Mononuclear cell (primary cell): ENCODE data around the gene MYO1H. TPM values are rescaled to one million over a fixed set of nuclear protein-coding genes. Genes with fewer than 3 reads are reported as not detected.
"Not testable (repeated sequence)": the region's sequence is repeated elsewhere in the genome, so short reads cannot be mapped to it uniquely, and the experiment has no call there.

Source experiments
- H3K27me3 ChIP-seq: 2 replicates; pipeline ENCODE4 v1.6.0; 2011; ENCODE audit warnings: low read length, control low read depth; ENCODE audit not compliant: insufficient read depth
- H3K4me1 ChIP-seq: 2 replicates; pipeline ENCODE4 v1.5.1; 2011; ENCODE audit warnings: mild to moderate bottlenecking, low read length, control low read depth; ENCODE audit not compliant: insufficient read depth
- H3K4me3 ChIP-seq: 2 replicates; pipeline ENCODE4 v1.5.1; 2011; ENCODE audit warnings: mild to moderate bottlenecking, low read length, moderate library complexity
- H3K9me3 ChIP-seq: 2 replicates; pipeline ENCODE4 v1.5.1; 2011; ENCODE audit warnings: low read depth, mild to moderate bottlenecking, control low read depth, low read length
- total RNA-seq: library from RNA; depleted of rRNA; stranded (reverse); fragments of >200 nt; gene quantifications from one replicate; pipeline ENCODE4 v1.2.3, GENCODE V29; 2012

The MYO1H gene, protein sequence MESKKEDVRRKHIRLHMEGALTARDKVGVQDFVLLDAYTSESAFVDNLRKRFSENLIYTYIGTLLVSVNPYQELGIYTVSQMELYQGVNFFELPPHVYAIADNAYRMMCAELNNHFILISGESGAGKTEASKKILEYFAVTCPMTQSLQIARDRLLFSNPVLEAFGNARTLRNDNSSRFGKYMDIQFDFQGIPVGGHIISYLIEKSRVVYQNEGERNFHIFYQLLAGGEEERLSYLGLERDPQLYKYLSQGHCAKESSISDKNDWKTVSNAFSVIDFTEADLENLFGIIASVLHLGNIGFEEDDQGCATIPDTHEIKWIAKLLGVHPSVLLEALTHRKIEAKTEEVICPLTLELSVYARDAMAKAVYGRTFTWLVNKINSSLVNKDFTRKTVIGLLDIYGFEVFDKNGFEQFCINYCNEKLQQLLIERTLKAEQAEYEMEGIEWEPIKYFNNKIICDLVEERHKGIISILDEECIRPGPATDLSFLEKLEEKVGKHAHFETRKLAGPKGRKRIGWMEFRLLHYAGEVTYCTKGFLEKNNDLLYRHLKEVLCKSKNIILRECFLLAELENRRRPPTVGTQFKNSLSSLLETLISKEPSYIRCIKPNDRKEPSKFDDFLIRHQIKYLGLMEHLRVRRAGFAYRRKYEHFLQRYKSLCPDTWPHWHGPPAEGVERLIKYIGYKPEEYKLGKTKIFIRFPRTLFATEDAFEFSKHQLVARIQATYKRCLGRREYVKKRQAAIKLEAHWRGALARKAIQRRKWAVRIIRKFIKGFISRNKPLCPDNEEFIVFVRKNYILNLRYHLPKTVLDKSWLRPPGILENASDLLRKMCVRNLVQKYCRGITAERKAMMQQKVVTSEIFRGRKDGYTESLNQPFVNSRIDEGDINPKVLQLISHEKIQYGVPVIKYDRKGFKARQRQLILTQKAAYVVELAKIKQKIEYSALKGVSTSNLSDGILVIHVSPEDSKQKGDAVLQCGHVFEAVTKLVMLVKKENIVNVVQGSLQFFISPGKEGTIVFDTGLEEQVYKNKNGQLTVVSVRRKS
- under 0.01 TPM for total RNA-seq

DNA sequence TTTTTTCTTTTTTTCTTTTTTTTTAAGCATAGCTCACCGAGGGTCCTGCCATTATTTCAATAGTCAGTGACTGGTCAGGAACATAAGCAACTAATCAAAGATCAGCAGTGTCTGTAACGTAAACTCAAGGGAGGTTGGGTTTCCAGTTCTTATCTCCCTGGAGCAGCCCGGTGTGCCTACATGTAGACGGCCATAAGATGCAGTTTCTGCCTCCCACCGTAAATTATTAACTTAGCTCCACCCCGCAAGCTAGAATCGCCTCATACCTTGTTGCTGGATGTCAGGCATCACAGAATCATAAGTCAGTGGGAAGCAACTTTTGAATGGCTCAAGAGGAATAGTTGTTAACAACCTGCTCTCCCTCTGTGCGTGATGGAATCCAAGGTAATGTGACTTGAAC lies at the start of gene MYO1H:
TSS of gene MYO1H (plus strand) at position 312 of the 400 bp plus-strand sequence. CDS start at position 373, 61 bp downstream.
- H3K4me3 ChIP-seq, result no peak within 1 kb of the TSS

DNA sequence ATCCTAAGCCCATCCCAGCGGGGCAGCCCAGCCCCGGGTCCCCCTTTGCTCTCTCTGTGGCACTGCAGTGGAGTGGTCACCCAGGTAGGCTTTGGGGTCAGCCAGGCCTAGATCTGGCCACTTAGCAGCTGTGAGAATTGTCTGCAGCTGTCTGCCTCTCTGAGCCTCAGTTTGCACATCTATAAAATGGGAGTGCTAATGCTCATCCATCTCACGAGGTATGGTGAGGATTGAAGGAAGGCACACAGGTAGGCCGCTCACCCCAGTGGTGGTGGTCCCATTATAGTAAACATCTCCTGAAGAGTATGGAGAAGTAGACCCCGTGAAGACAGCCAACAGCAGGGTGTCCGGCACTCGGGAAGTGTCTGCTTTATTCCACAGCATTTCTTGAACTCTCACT lies 47.9 kb upstream of the MYO1H start:
- no peak overlapping the region for H3K4me3 ChIP-seq
- H3K27me3 ChIP-seq, result peaks cover 2% of the 10 kb centered on the region
- H3K9me3 ChIP-seq, result no peaks in the 10 kb centered on the region
- H3K4me1 ChIP-seq, result no peaks in the 10 kb centered on the region

More for the DNA sequence above, at the start of gene MYO1H:
- no peaks in the 10 kb centered on the region for H3K9me3 ChIP-seq
- no peaks in the 10 kb centered on the region for H3K4me1 ChIP-seq
- no peaks in the 10 kb centered on the region for H3K27me3 ChIP-seq

DNA sequence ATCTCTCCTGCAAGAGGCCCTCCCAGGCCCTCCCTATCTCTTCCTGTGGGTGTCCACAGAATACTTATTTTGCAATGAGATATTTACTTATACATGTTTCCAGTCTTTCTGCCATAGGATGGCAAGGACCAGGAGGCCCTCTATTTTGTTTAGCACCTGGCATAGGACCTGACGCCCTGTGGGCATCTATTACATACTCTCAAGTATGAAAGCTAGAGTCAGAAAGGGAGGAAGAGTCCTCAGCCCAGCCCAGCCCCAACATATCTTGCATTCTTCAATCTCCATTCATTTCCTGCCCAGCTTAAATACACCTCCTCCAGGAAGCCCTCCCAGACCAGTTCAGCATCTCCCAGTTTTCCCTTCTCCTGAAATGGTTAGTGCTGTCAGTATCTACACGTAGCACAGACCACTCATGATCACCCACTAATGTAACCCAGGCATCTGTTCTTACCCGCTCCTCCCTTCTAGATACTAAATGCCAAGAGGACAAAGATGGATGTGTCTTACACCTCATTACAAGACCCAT lies 46.0 kb upstream of the MYO1H start:
- Histone ChIP-seq H3K4me1 (no peaks in the 10 kb centered on the region), H3K27me3 (peaks cover 12% of the 10 kb centered on the region), H3K9me3 (no peaks in the 10 kb centered on the region), H3K4me3 (no peak overlapping the region)

DNA sequence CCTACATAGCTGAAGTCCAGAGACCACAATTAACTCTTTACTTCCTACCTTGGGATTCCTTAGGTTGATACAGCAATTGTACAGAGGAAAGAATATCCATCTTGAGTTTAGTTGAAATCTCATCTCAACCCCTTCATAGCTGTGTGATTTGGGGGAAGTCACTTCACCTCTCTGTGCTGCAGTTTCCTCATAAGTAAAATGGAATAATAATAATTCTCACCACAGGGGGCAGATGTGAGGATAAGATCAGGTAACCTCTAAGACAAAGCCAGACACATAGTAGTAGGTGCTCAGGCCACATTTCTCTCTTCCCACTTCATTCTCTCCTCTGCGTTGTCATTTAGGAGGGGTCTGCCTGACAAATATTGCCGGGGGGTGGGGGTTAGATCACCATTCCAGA lies 45.3 kb upstream of the MYO1H start:
- Histone ChIP-seq H3K4me3 (no peak overlapping the region), H3K9me3 (no peaks in the 10 kb centered on the region), H3K27me3 (peaks cover 18% of the 10 kb centered on the region), H3K4me1 (no peaks in the 10 kb centered on the region)

DNA sequence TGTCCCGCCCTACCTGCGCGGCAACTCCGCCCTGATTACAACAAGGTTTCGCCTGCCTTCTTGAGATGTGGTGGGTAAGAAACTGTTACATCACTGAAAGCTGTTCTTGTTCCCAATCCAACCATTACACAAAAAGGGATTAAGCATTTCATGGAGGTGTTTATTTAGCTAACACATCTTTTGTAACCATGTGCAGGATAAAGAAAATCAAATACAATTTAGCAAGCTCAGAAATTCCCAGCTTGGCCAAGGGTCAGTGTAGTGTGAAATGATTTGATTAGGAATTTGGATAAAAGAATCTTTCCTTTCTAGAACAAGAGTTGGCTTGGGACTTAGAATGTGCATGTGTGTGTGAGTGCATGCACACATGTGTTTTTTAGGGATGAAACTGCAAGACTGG lies 44.9 kb upstream of the MYO1H start:
- Histone ChIP-seq H3K9me3 (no peaks in the 10 kb centered on the region), H3K4me1 (no peaks in the 10 kb centered on the region), H3K27me3 (peaks cover 22% of the 10 kb centered on the region), H3K4me3 (no peak overlapping the region)

DNA sequence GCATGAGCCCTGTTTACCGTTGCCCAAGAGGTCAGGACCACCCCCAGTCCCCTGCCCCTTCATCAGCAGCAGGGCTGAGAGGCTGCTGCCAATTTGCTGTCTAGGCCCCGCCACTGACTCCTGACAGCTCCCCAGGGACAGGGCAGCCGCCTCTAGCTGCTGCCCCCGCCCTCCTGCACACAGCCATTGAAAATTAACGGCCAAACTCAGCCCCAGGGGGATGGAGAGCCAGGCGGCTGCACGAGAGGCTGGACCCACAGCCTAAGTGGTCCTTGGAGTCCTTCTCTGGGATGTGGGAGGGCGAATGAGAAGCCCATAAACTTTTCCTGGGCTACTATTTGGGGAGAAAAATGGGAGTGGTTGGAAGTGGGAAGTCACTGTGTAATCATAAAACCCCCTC lies 43.2 kb upstream of the MYO1H start:
- Histone ChIP-seq H3K27me3 (peaks cover 33% of the 10 kb centered on the region), H3K4me3 (no peak overlapping the region), H3K4me1 (no peaks in the 10 kb centered on the region), H3K9me3 (no peaks in the 10 kb centered on the region)

DNA sequence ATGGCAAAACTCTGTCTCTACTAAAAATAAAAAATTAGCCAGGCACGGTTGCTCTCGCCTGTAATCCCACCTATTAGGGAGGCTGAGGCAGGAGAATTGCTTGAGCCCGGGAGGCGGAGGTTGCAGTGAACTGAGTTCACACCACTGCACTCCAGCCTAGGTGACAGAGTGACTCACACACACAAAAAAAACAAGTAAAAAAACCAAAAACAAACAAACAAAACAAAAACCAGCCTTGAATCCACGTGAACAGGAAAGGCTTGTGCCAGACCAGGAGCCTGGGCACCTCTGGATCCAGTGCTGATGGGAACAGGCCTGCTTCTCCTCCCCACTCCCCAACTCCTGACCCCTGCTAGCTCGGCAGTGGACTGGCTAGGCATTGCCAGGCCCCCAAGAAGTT lies 42.2 kb upstream of the MYO1H start:
- Histone ChIP-seq H3K9me3 (no peaks in the 10 kb centered on the region), H3K4me1 (peaks cover 3% of the 10 kb centered on the region), H3K4me3 (no peak overlapping the region), H3K27me3 (peaks cover 38% of the 10 kb centered on the region)

DNA sequence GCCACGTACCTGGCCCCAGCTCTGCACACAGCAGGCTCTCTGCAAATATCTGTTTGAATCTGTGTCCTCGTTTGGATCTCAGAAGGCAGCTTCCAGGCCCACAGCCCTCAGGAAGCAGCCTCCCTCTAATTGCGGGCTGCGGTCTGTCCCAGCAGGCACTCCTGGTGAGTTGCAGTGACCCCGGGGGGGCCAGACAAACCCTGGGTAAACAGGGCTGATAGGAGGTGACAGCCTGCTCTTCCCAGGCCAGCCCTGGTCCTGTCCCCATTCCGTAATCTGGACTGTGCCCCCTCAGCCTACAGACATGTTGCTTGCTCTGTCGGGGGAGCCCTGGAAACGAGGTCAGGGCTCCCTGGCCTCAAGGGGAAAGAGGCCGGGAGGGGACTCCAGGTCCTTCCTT lies 40.6 kb upstream of the MYO1H start:
- peaks cover 52% of the 10 kb centered on the region for H3K27me3 ChIP-seq
- no peak overlapping the region for H3K4me3 ChIP-seq
- no peaks in the 10 kb centered on the region for H3K9me3 ChIP-seq

DNA sequence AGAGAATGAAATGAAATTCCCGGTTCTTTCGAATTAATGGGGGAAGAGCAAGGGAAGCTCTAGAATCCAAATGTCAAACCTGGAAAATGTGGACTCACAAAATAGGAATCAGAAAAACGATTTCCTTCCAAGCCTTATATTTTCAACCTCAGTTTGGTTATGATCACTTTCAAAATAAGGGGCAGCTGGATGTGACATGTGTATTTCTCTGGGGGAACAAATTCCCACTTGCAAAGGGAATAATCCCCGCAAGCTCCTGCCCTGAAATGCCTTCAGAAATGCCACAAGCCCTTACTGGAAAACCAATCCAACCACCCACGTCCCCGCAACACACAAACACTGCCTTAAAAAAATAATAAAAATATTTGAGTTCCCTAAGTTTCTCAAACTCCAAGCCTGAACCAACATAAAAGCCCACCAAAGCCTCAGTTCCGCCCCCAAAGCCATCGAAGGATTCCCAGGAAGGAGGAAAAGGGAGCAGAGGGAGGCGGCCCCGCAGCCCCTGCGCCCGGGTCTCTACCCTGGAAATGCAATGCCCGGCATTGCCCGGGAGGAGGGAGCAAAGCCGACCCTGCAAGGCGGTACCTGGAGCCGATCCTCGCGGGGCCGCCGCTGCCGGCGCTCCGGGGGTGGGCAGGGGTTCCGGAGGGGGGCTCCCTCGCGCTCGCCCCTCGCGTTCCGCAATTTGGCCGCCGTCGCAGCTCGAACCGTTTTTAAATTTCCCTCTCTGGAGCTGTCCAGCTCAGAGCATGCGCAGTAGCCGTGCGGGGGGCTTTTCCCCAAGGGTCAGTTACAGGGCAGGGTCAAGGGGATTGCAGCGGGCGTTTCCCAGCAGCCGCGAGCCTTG lies 38.9 kb upstream of the MYO1H start, which contains the start of gene FOXN4:
TSS of gene FOXN4 (minus strand) at position 751 of the 847 bp plus-strand sequence. CDS start 963 bp downstream, outside the sequence.
- Histone ChIP-seq H3K4me1 (peaks cover 3% of the 10 kb centered on the region), H3K9me3 (no peaks in the 10 kb centered on the region), H3K27me3 (peaks cover 55% of the 10 kb centered on the region), H3K4me3 (no peak within 1 kb of the TSS)

More for the DNA sequence above, 40.6 kb upstream of the MYO1H start:
- peaks cover 3% of the 10 kb centered on the region for H3K4me1 ChIP-seq

DNA sequence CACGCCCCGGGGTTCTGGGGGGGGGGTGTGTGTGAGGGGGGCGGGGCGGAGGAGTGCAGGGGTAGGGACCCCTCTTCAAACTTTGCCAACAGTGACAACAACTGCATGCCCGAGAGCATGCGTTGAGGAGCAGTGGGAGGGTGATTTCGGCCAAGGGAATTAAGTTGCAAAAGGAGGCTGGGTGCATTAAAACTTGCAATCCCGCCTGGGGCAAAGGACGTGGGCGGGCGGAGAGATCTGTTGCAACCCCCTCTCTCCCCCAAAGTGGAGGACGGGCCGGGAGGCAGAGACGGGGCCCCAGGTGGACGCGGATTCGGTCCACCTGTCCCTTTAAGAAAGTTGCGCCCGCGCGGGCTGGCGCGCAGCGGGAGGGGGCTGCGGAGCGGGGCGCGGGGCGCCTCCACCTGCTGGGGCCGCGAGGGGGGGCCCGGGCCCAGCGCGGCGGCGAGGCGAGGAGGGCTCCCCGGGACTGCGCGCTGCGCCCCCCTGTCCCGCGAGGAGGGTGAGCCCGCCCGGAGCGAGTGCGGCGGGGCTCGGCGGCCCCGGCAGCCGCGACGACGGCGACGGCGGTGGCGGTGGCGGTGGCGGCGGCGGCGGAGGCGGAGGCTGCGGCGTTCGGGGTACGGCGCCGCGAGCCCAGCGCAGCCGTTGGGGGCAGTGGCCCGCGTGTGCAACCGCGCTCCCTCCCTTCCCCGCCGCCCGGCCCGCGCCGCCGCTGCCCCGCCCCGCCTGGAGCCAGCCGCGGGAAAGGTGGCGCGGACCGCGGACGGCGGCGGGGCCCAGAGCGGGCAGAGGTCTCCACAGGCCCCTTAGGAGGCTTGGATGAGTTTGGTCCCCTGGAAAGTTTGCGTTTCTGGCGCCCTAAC lies 38.1 kb upstream of the MYO1H start:
- Histone ChIP-seq H3K9me3 (no peaks in the 10 kb centered on the region), H3K4me3 (no peak overlapping the region), H3K4me1 (peaks cover 3% of the 10 kb centered on the region), H3K27me3 (peaks cover 55% of the 10 kb centered on the region)

DNA sequence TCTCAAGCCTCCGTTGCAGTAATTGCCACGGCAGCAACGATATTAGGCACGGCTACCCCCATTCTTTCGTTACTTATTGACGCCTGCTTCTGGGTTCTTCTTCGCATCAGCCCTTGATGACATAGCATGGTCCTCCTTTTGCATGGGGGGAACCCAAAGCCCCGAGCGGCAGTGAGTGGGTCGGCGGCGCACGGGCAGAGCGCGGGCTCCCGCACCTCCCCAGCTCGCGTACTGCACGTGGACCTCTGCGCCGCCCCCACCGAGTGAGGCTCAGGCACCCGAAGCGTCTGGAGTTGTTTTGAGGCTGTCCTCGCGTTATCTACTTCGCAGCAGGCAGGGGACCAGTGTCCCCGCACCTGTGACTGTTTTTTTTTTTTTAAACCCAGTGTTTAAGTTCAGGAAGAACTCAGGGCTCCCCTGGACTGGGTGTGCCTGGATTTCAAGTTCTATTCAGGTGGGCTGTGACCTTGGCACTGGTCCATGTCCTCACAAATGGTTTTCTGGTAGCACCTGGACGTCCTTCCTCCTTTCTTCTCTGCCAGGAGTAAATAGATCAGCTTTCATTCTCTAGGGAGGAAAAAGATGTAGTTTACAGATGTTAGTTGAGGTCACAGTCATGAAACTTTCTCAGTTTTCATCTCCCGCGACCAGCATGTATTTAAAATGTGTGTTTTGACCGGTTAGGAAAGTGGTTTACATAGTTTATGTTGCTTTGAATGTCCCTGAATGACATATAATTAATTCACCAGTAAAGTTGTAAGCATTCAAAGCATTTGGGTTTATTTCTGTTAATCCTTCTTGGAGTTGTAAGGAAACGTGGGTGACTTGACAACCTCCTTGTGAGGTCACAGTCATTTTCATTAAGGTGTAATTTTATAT lies 37.2 kb upstream of the MYO1H start:
- Histone ChIP-seq H3K9me3 (no peaks in the 10 kb centered on the region), H3K4me3 (no peak overlapping the region), H3K27me3 (peaks cover 55% of the 10 kb centered on the region), H3K4me1 (peaks cover 3% of the 10 kb centered on the region)

DNA sequence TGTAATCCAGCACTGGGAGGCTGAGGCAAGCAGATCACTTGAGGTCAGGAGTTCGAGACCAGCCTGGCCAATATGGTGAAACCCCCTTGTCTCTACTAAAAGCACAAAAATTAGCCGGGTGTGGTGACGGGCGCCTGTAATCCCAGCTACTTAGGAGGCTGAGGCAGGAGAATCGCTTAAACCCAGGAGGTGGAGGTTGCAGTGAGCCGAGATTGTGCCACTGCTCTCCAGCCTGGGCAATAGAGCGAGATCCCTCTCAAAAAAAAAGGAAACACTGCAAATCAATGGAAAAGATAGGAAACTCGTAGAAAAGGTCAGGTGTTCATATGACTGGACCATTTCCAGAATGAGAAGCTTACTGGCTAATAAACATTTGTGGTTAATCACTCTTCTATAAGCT lies 26.4 kb upstream of the MYO1H start:
- not testable (repeated sequence) for H3K4me1 ChIP-seq, H3K4me3 ChIP-seq, H3K9me3 ChIP-seq
- peaks cover 11% of the 10 kb centered on the region for H3K27me3 ChIP-seq

DNA sequence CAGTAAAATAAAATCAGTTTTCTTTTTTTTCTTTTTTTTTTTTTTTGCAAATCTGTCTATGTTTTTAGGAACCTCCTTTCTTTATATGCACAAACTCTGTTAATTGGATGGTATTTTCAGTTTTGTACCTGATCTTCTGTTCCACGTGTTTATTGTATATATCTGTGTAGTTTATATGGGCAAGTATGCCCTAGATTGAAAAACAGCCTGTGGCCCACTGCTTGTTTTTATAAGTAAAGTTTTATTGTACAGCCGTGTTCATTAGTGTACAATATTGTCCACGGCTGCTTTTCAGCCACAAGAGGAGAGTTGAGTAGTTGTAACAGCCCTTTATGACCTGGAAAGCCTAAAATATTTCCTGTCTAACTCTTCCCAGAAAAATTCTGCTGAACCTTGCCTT lies 18.7 kb upstream of the MYO1H start:
- Histone ChIP-seq H3K27me3 (no peaks in the 10 kb centered on the region), H3K4me1 (no peaks in the 10 kb centered on the region), H3K9me3 (no peaks in the 10 kb centered on the region), H3K4me3 (no peak overlapping the region)
